Left lung (tissue), 10 donors: ENCODE measurements around the gene SLC25A26. TPM values are rescaled to one million over a fixed set of nuclear protein-coding genes. Genes with fewer than 3 reads are reported as not detected.

Experiments
- ATAC-seq: fragments of 200-7000 bp; cut with Tn5 transposase; one replicate; pipeline ENCODE4 v1.9.1; 2020; ENCODE audit warnings: moderate library complexity
- DNase-seq, 4 donors: peaks; one replicate each; pipeline ENCODE4 v3.0.0-alpha.2; 2013 to 2020
- H3K27ac ChIP-seq, 2 donors: fragments of 200-600 bp; sonication (generic) in 1 of 2; one replicate each; pipeline versions ENCODE4 v1.5.0 to v1.8.0; 2020 to 2021
- H3K27me3 ChIP-seq, 2 donors: fragments of 200-600 bp; sonication (generic) in 1 of 2; one replicate each; pipeline versions ENCODE4 v1.5.0 to v1.8.0; 2020 to 2021
- H3K36me3 ChIP-seq, 2 donors: fragments of 200-600 bp; sonication (generic) in 1 of 2; one replicate each; pipeline versions ENCODE4 v1.5.0 to v1.8.0; 2020 to 2021
- H3K4me1 ChIP-seq, 2 donors: fragments of 200-600 bp; one replicate each; pipeline ENCODE4 v1.8.0; 2021
- H3K4me3 ChIP-seq, 2 donors: fragments of 200-600 bp; sonication (generic) in 1 of 2; one replicate each; pipeline versions ENCODE4 v1.5.0 to v1.8.0; 2020 to 2021; ENCODE audit warnings: mild to moderate bottlenecking in 1 of 2
- H3K9me3 ChIP-seq, 2 donors: fragments of 200-600 bp; sonication (generic) in 1 of 2; one replicate each; pipeline versions ENCODE4 v1.5.0 to v1.8.0; 2020 to 2021
- CTCF ChIP-seq, 2 donors: fragments of 200-600 bp; sonication (generic) in 1 of 2; IDR thresholded peaks; one replicate each; pipeline versions ENCODE4 v1.5.0 to v1.8.0; 2021; ENCODE audit warnings: antibody characterized with exemption in 2 of 2
- intact Hi-C, 2 donors: fragments of 100-400 bp; cut with DNase I; formaldehyde crosslinking; loops; one replicate each; pipeline versions ENCODE4 v1.11.2 to v1.14.2; 2022
- polyA plus RNA-seq, 6 donors: library from polyadenylated mRNA; unstranded; fragments of 120-200 nt; gene quantifications; one replicate each; pipeline ENCODE4 v1.2.1, GENCODE V29; 2013; ENCODE audit not compliant: insufficient read length in 6 of 6
- total RNA-seq, 2 donors: library from RNA; stranded (reverse); fragmentation: NEBNext Ultra II Directional; extraction: Animal tissue kit (Norgen Biotek cat#: 25700); gene quantifications; one replicate each; pipeline ENCODE4 v1.2.1, GENCODE V29; 2021
- donor health status: DM: no; HTN: yes; CAD: no.
- donor health status: DM: no; HTN: no; CAD: no.

Gene SLC25A26
- total and polyA plus RNA-seq, 8 donors = 14.2 to 26.2 (median 22.4) TPM

GRCh38 chr3:66386011-66386924, 165.5 kb downstream of the SLC25A26 start:
- no peak for TF ChIP-seq CTCF (IDR thresholded peaks at IDR 0.05)
- Histone ChIP-seq H3K27me3 (no peaks in the 10 kb centered on the region), H3K27ac (no peak overlapping the region), H3K9me3 (no peaks in the 10 kb centered on the region), H3K36me3 (peaks cover 0 to 65% of the 10 kb centered on the region in 2 donors), H3K4me3 (no peak overlapping the region), H3K4me1 (no peaks in the 10 kb centered on the region)
- ATAC-seq (no peak), DNase-seq (peak in 1 of 4 donors; percentile 42)
- intact Hi-C loops = no loop called here

- H3K4me3 ChIP-seq = no peak overlapping the region
- ATAC-seq = no peak
- intact Hi-C loops = no loop called here
- H3K4me1 ChIP-seq = no peaks in the 10 kb centered on the region
- H3K27ac ChIP-seq = no peak overlapping the region
- no peaks in the 10 kb centered on the region for H3K27me3 ChIP-seq
- TF ChIP-seq CTCF (IDR thresholded peaks at IDR 0.05) = no peak
- DNase-seq = no peak
- peaks cover 0 to 62% of the 10 kb centered on the region in 2 donors for H3K36me3 ChIP-seq
- H3K9me3 ChIP-seq = no peaks in the 10 kb centered on the region
Observed at GRCh38 chr3:66386925-66387650, 166.3 kb downstream of the SLC25A26 start.

DNA sequence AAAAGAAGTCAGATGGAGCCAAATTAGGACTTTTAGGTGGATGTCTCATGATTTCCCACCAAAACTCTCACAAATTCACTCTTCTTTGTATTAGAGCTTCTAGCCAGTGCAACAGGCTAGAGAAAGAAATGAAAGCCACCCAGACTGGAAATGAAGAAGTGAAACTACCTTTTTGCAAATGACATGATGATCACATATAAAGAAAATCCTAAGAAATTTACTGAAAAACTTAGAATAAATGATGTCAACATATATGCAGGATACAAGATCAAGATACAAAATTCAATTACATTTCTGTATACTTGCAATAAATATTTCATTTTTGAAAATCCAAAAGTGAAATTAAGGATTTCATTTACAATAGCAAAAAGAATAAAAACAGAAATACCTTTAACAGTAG, 169.2 kb downstream of the SLC25A26 start:
- H3K4me3 ChIP-seq = no peak overlapping the region
- no peak for ATAC-seq
- no peaks in the 10 kb centered on the region for H3K9me3 ChIP-seq
- no peaks in the 10 kb centered on the region for H3K27me3 ChIP-seq
- H3K27ac ChIP-seq = no peak overlapping the region
- no peaks in the 10 kb centered on the region for H3K4me1 ChIP-seq
- no peak for DNase-seq
- TF ChIP-seq CTCF (IDR thresholded peaks at IDR 0.05) = no peak
- H3K36me3 ChIP-seq = peaks cover 0 to 57% of the 10 kb centered on the region in 2 donors
- intact Hi-C loops = no loop called here

- H3K4me1 ChIP-seq = no peaks in the 10 kb centered on the region
- peak in 1 of 4 donors; percentile 7 for DNase-seq
- H3K4me3 ChIP-seq = no peak overlapping the region
- H3K9me3 ChIP-seq = no peaks in the 10 kb centered on the region
- no peak for TF ChIP-seq CTCF (IDR thresholded peaks at IDR 0.05)
- peaks cover 0 to 54% of the 10 kb centered on the region in 2 donors for H3K36me3 ChIP-seq
- intact Hi-C loops = no loop called here
- no peak overlapping the region for H3K27ac ChIP-seq
- ATAC-seq = no peak
- no peaks in the 10 kb centered on the region for H3K27me3 ChIP-seq
Observed at GRCh38 chr3:66392512-66392911, 171.7 kb downstream of the SLC25A26 start.

- ATAC-seq (no peak), DNase-seq (no peak)
- TF ChIP-seq CTCF (IDR thresholded peaks at IDR 0.05) = no peak
- H3K4me3 ChIP-seq = no peak overlapping the region
- no peaks in the 10 kb centered on the region for H3K27me3 ChIP-seq
- H3K27ac ChIP-seq = no peak overlapping the region
- no peaks in the 10 kb centered on the region for H3K9me3 ChIP-seq
- intact Hi-C loops = no loop called here
- no peaks in the 10 kb centered on the region for H3K4me1 ChIP-seq
- peaks cover 0 to 54% of the 10 kb centered on the region in 2 donors for H3K36me3 ChIP-seq
Observed at GRCh38 chr3:66392966-66393332, 172.1 kb downstream of the SLC25A26 start.
